H1 (cell line): ENCODE measurements around the gene TTC39A. TPM values are rescaled to one million over a fixed set of nuclear protein-coding genes. Genes with fewer than 3 reads are reported as not detected.

Source experiments
- CTCF ChIA-PET: fragments of 300-600 bp; sonication (Branson Sonifier 250); formaldehyde crosslinking; loops from one replicate; lab custom pipeline; 2021; ENCODE audit not compliant: partially characterized antibody; lab: Charles Lee
- POLR2A ChIA-PET: fragments of 300-600 bp; sonication (Branson Sonifier 250); formaldehyde crosslinking; loops from one replicate; lab custom pipeline; 2021; ENCODE audit warnings: inconsistent platforms; ENCODE audit not compliant: partially characterized antibody; lab: Charles Lee
- DNase-seq, 2 experiments: peaks; one replicate each; pipeline versions ENCODE4 v3.0.0 to v3.0.0-alpha.2; 2010 to 2022; ENCODE audit warnings: low spot score in 2 of 2, low read depth in 1 of 2, mixed read lengths in 1 of 2
- FAIRE-seq: peaks from 2 replicates; lab custom pipeline; 2011; peaks lifted over from hg19 to GRCh38; lab: Jason Lieb, UNC
- H2AFZ ChIP-seq: 2 replicates; pipeline ENCODE4 v1.8.1; 2012; ENCODE audit warnings: low read length, inconsistent platforms
- H2AK5ac ChIP-seq: 2 replicates; pipeline ENCODE4 v1.6.1; 2013; ENCODE audit warnings: low read depth, low read length
- H2BK120ac ChIP-seq: replicated peaks from 2 replicates; pipeline ENCODE3; 2013; ENCODE audit warnings: low read depth, low read length, inconsistent platforms
- H2BK12ac ChIP-seq: 2 replicates; pipeline ENCODE4 v1.6.1; 2013; ENCODE audit warnings: low read depth, low read length
- H2BK15ac ChIP-seq: 2 replicates; pipeline ENCODE4 v1.6.1; 2013; ENCODE audit warnings: low read length
- H2BK20ac ChIP-seq: 2 replicates; pipeline ENCODE4 v1.6.1; 2013; ENCODE audit warnings: low read length
- H2BK5ac ChIP-seq: 2 replicates; pipeline ENCODE4 v1.6.1; 2013; ENCODE audit warnings: low read depth, low read length
- H3K14ac ChIP-seq: 2 replicates; pipeline ENCODE4 v1.6.1; 2013; ENCODE audit warnings: inconsistent platforms; ENCODE audit not compliant: insufficient read length
- H3K18ac ChIP-seq: 2 replicates; pipeline ENCODE4 v1.6.1; 2013; ENCODE audit warnings: low read length; ENCODE audit errors: extremely low read depth
- H3K23ac ChIP-seq: 2 replicates; pipeline ENCODE4 v1.6.1; 2013; ENCODE audit warnings: inconsistent platforms; ENCODE audit not compliant: insufficient read length
- H3K23me2 ChIP-seq: 2 replicates; pipeline ENCODE4 v1.6.1; 2013; ENCODE audit warnings: low read depth, low read length
- H3K27ac ChIP-seq: 2 replicates; pipeline ENCODE4 v1.6.1; 2011; ENCODE audit warnings: low read depth, low read length, inconsistent platforms
- H3K27me3 ChIP-seq, 4 experiments: replicated peaks in 1 of 4; 1 replicate in 1 of 4; 2 replicates in 3 of 4; pipeline versions ENCODE4 v1.6.1 to v1.8.1; 2011 to 2013; ENCODE audit warnings: low read length in 3 of 4, mild to moderate bottlenecking in 3 of 4, inconsistent platforms in 2 of 4, mixed read lengths in 2 of 4, moderate library complexity in 1 of 4; ENCODE audit not compliant: control insufficient read depth in 3 of 4, insufficient read depth in 3 of 4; ENCODE audit errors: extremely low read depth in 1 of 4
- H3K36me3 ChIP-seq, 4 experiments: 2 replicates each; pipeline versions ENCODE4 v1.6.1 to v1.8.1; 2011 to 2013; ENCODE audit warnings: mild to moderate bottlenecking in 4 of 4, low read length in 3 of 4, moderate library complexity in 2 of 4, control low read depth in 1 of 4, inconsistent platforms in 1 of 4; ENCODE audit not compliant: insufficient read depth in 4 of 4, control insufficient read depth in 2 of 4
- H3K4ac ChIP-seq: replicated peaks from 2 replicates; pipeline ENCODE3; 2013; ENCODE audit warnings: low read length, low read depth, mixed read lengths, inconsistent platforms; ENCODE audit not compliant: insufficient read length
- H3K4me1 ChIP-seq, 4 experiments: replicated peaks in 1 of 4; 1 replicate in 1 of 4; 2 replicates in 3 of 4; pipeline versions ENCODE4 v1.6.1 to v1.8.1; 2011 to 2013; ENCODE audit warnings: low read length in 3 of 4, inconsistent platforms in 2 of 4, mixed read lengths in 1 of 4; ENCODE audit not compliant: insufficient read depth in 4 of 4, control insufficient read depth in 3 of 4
- H3K4me2 ChIP-seq, 2 experiments: 2 replicates each; pipeline versions ENCODE4 v1.6.1 to v1.8.1; 2011 to 2013; ENCODE audit warnings: low read depth in 2 of 2, low read length in 2 of 2, control low read depth in 1 of 2, inconsistent platforms in 1 of 2, mild to moderate bottlenecking in 1 of 2; ENCODE audit not compliant: insufficient read depth in 1 of 2
- H3K4me3 ChIP-seq, 4 experiments: fragments of 200-600, 300-600 bp in 1 of 4; sonication (generic), shearing (Covaris generic), sonication (Bioruptor Twin) in 1 of 4; 2 replicates each; pipeline versions ENCODE4 v1.5.1 to v1.8.1; 2011 to 2016; ENCODE audit warnings: low read length in 4 of 4, low read depth in 3 of 4, control low read depth in 2 of 4, inconsistent platforms in 2 of 4, mild to moderate bottlenecking in 2 of 4, mixed read lengths in 1 of 4, moderate library complexity in 1 of 4; ENCODE audit not compliant: insufficient read depth in 2 of 4; ENCODE audit errors: extremely low read depth in 1 of 4
- H3K56ac ChIP-seq: replicated peaks from 2 replicates; pipeline ENCODE3; 2013; ENCODE audit warnings: low read depth, mild to moderate bottlenecking, mixed read lengths, low read length, inconsistent platforms; ENCODE audit not compliant: insufficient read length
- H3K79me1 ChIP-seq: 2 replicates; pipeline ENCODE4 v1.6.1; 2013; ENCODE audit warnings: low read depth, low read length, control low read depth
- H3K79me2 ChIP-seq, 2 experiments: 2 replicates each; pipeline versions ENCODE4 v1.6.1 to v1.8.1; 2012 to 2013; ENCODE audit warnings: low read length in 2 of 2, mild to moderate bottlenecking in 2 of 2, inconsistent platforms in 1 of 2; ENCODE audit not compliant: insufficient read depth in 2 of 2, control insufficient read depth in 1 of 2
- H3K9ac ChIP-seq, 4 experiments: replicated peaks in 1 of 4; 1 replicate in 1 of 4; 2 replicates in 3 of 4; pipeline versions ENCODE4 v1.6.1 to v1.8.1; 2011 to 2013; ENCODE audit warnings: low read depth in 3 of 4, low read length in 3 of 4, control low read depth in 2 of 4, mild to moderate bottlenecking in 2 of 4, moderate library complexity in 2 of 4, inconsistent platforms in 1 of 4; ENCODE audit errors: extremely low read depth in 1 of 4
- H3K9me3 ChIP-seq, 2 experiments: 2 replicates each; pipeline versions ENCODE4 v1.6.1 to v1.8.1; 2012 to 2013; ENCODE audit warnings: mild to moderate bottlenecking in 2 of 2, moderate library complexity in 2 of 2, control low read depth in 1 of 2, inconsistent platforms in 1 of 2, low read depth in 1 of 2, low read length in 1 of 2, mixed read lengths in 1 of 2; ENCODE audit not compliant: insufficient read depth in 2 of 2
- H4K20me1 ChIP-seq, 2 experiments: replicated peaks in 1 of 2; 2 replicates each; pipeline versions ENCODE3 to v1.8.1; 2011 to 2013; ENCODE audit warnings: inconsistent platforms in 2 of 2, low read length in 2 of 2, mild to moderate bottlenecking in 1 of 2; ENCODE audit not compliant: insufficient read depth in 2 of 2, control insufficient read depth in 1 of 2
- H4K5ac ChIP-seq: 2 replicates; pipeline ENCODE4 v1.6.1; 2013; ENCODE audit warnings: low read length, low read depth, mixed read lengths, inconsistent platforms; ENCODE audit not compliant: insufficient read length
- H4K8ac ChIP-seq: 2 replicates; pipeline ENCODE4 v1.8.0; 2013; ENCODE audit warnings: mild to moderate bottlenecking, moderate library complexity, low read length, inconsistent platforms; ENCODE audit not compliant: insufficient read depth; ENCODE audit errors: extremely low read depth
- H4K91ac ChIP-seq: replicated peaks from 2 replicates; pipeline ENCODE3; 2013; ENCODE audit warnings: low read length, mixed read lengths, inconsistent platforms; ENCODE audit not compliant: insufficient read length
- ASH2L ChIP-seq: fragments of 200-600, 300-600 bp; sonication (generic); IDR thresholded peaks from one replicate; pipeline ENCODE4 v1.7.1; 2017; ENCODE audit warnings: low read length
- CBX8 ChIP-seq: fragments of 300-800, 300-1000 bp; sonication (generic); IDR thresholded peaks from 2 replicates; pipeline ENCODE4 v1.7.1; 2016; ENCODE audit warnings: low read depth, low read length, borderline replicate concordance
- CEBPB ChIP-seq: IDR thresholded peaks from 2 replicates; pipeline ENCODE4 v1.6.1; 2012; ENCODE audit warnings: low read depth, low read length
- EGR1 ChIP-seq: IDR thresholded peaks from 2 replicates; pipeline ENCODE4 v1.6.1; 2011; ENCODE audit warnings: low read depth, low read length, borderline replicate concordance
- FOSL1 ChIP-seq: IDR thresholded peaks from 2 replicates; pipeline ENCODE4 v1.6.1; 2011; ENCODE audit warnings: mild to moderate bottlenecking, low read depth, low read length, moderate library complexity; ENCODE audit not compliant: insufficient read depth
- GABPA ChIP-seq: IDR thresholded peaks from 2 replicates; pipeline ENCODE4 v1.6.1; 2011; ENCODE audit warnings: mild to moderate bottlenecking, low read length, moderate library complexity, borderline replicate concordance; ENCODE audit not compliant: insufficient read depth
- RBBP5 ChIP-seq: IDR thresholded peaks from 2 replicates; pipeline ENCODE4 v1.7.1; 2012; ENCODE audit warnings: low read depth, mild to moderate bottlenecking, inconsistent platforms, low read length, moderate library complexity, borderline replicate concordance
- SIN3A ChIP-seq, 2 experiments: IDR thresholded peaks in 1 of 2; conservative IDR thresholded peaks in 1 of 2; 2 replicates each; pipeline ENCODE4 v1.6.1; 2011 to 2012; ENCODE audit warnings: low read length in 2 of 2, improper control_type of control experiment in 1 of 2, low read depth in 1 of 2, mild to moderate bottlenecking in 1 of 2
- SUZ12 ChIP-seq: fragments of 200-600 bp; sonication (generic); IDR thresholded peaks from 2 replicates; pipeline ENCODE4 v1.6.1; 2012; ENCODE audit warnings: mild to moderate bottlenecking, inconsistent platforms, low read length, moderate library complexity, mixed read lengths
- TBP ChIP-seq: IDR thresholded peaks from 2 replicates; pipeline ENCODE4 v1.6.1; 2011; ENCODE audit warnings: low read depth, low read length, improper control_type of control experiment
- TCF12 ChIP-seq: IDR thresholded peaks from 2 replicates; pipeline ENCODE4 v1.6.1; 2011; ENCODE audit warnings: low read depth, mild to moderate bottlenecking, low read length
- ZNF274 ChIP-seq: IDR thresholded peaks from 2 replicates; pipeline ENCODE4 v1.7.0; 2012; ENCODE audit warnings: low read length, borderline replicate concordance; ENCODE audit errors: extremely low read depth
- WGBS, 2 experiments: shearing (Covaris generic) in 1 of 2; methylation state at CpG; one replicate each; pipeline versions ENCODE4 v1.1.6 to v1.1.7; 2013 to 2015; ENCODE audit warnings: low lambda C conversion rate in 2 of 2, mixed read lengths in 2 of 2, inconsistent platforms in 1 of 2, low coverage in 1 of 2, missing lambda C conversion rate in 1 of 2; ENCODE audit not compliant: insufficient replicate concordance in 2 of 2, insufficient coverage in 1 of 2, insufficient read length in 1 of 2; ENCODE audit errors: extremely low coverage in 1 of 2, missing lambda C conversion rate in 1 of 2; 5-methylcytosine and 5-hydroxymethylcytosine counted together
- polyA plus RNA-seq, 7 experiments: library from polyadenylated mRNA; depleted of rRNA in 3 of 7; stranded (reverse) in 5 of 7; unstranded in 2 of 7; fragments of >200 nt in 5 of 7; fragments of 200-250 nt in 2 of 7; gene quantifications; 1 replicate in 5 of 7; 2 replicates in 1 of 7; 4 replicates in 1 of 7; pipeline versions ENCODE4 v1.2.1 to v1.2.3, GENCODE V29; 2011 to 2013; ENCODE audit warnings: missing spikeins in 2 of 7, mixed read lengths in 2 of 7
- total RNA-seq: library from RNA; stranded (reverse); fragmentation: NEBNext Ultra II Directional; extraction: Animal tissue kit (Norgen Biotek cat#: 25700); gene quantifications from 2 replicates; pipeline ENCODE4 v1.2.1, GENCODE V29; 2021

The TTC39A gene
- total and polyA plus RNA-seq, 2 of the 8 experiments (the other 6 are each of a cell fraction or from before 2014, with no cell fraction given) = 5.5 to 5.8 TPM

- H2BK12ac ChIP-seq = no peak overlapping the region
- H3K4me3 ChIP-seq = no peak overlapping the region
- no peak overlapping the region for H3K56ac ChIP-seq
- no peak overlapping the region for H2AFZ ChIP-seq
- no peaks in the 10 kb centered on the region; the same call in 1 of the 2 replicates for H3K23me2 ChIP-seq
- no peak overlapping the region for H2BK120ac ChIP-seq
- H4K20me1 ChIP-seq = peaks cover 0 to 1% of the 10 kb centered on the region in 2 experiments
- H4K8ac ChIP-seq = no peak overlapping the region
- no peak overlapping the region for H3K4ac ChIP-seq
- POLR2A ChIA-PET = no interaction called here
- 93% methylated on average over 4 of the region's 4 CpGs; no CpG with 5 or more reads in 1 of the 2 experiments for WGBS, 2 experiments
- H3K27me3 ChIP-seq = no peaks in the 10 kb centered on the region
- H3K36me3 ChIP-seq = no peaks in the 10 kb centered on the region
- no peaks in the 10 kb centered on the region for H3K79me1 ChIP-seq
- H3K4me1 ChIP-seq = peaks cover 0 to 7% (median 3%) of the 10 kb centered on the region in 4 experiments; a peak in 3 of 7 replicates
- H4K5ac ChIP-seq = no peak overlapping the region
- H3K79me2 ChIP-seq = no peaks in the 10 kb centered on the region
- H2AK5ac ChIP-seq = no peak overlapping the region
- H3K9me3 ChIP-seq = no peaks in the 10 kb centered on the region
- no peak overlapping the region for H3K14ac ChIP-seq
- H2BK5ac ChIP-seq = no peak overlapping the region
- H4K91ac ChIP-seq = no peak overlapping the region
- FAIRE-seq (no peak), DNase-seq (no peak)
- no peak overlapping the region for H3K27ac ChIP-seq
- no peak overlapping the region for H3K9ac ChIP-seq
- CTCF ChIA-PET = interaction anchor here (1.8 kb wide), 1 partner anchor 10 kb away, joined by 8 read pairs; no protein-coding TSS in a partner anchor
- no peak overlapping the region for H3K18ac ChIP-seq
- H3K23ac ChIP-seq = no peak overlapping the region
- no peak overlapping the region for H2BK20ac ChIP-seq
- no peak overlapping the region for H3K4me2 ChIP-seq
- H2BK15ac ChIP-seq = no peak overlapping the region
- TF ChIP-seq SUZ12 (no peak), ZNF274 (no peak), TBP (no peak), SIN3A (conservative IDR thresholded peaks at IDR 0.05 in 1 of 2, IDR thresholded peaks at IDR 0.05 in 1 of 2; ENCODE audit: low read depth in 1 of 2, low read length in 2 of 2) (no peak), EGR1 (no peak), TCF12 (no peak), FOSL1 (no peak), ASH2L (no peak), CBX8 (no peak), RBBP5 (no peak), GABPA (no peak), CEBPB (no peak)
Observed at GRCh38 chr1:51322417-51323101, 7.8 kb downstream of the TTC39A start.
